ENCODE data around the gene CYFIP2. TPM values are rescaled to one million over a fixed set of nuclear protein-coding genes. Genes with fewer than 3 reads are reported as not detected.
A peak's percentile ranks its signal among the peaks of the same experiment; 100 is the strongest.

Gene CYFIP2
- total RNA-seq, 1 donor from 2014 or later, result 33.3 TPM

- ATAC-seq (no peak), DNase-seq (no peak)
- intact Hi-C loops (cut with micrococcal nuclease), result no loop called here
Observed at GRCh38 chr5:157306692-157307471, 41.0 kb downstream of the CYFIP2 start.

- DNase-seq, result no peak
- intact Hi-C loops (cut with micrococcal nuclease), result no loop called here
Observed at GRCh38 chr5:157308836-157309465, 43.0 kb downstream of the CYFIP2 start.

GRCh38 chr5:157309796-157310195 is 43.9 kb downstream of the CYFIP2 start:
- ATAC-seq (no peak), DNase-seq (no peak)
- intact Hi-C loops (cut with micrococcal nuclease), result loop anchor here (5.0 kb wide), 2 partner anchors 52 to 162 kb away; no protein-coding TSS in a partner anchor

More at GRCh38 chr5:157308836-157309465, 43.0 kb downstream of the CYFIP2 start:
- ATAC-seq, result peak; percentile 29

GRCh38 chr5:157311595-157311994 is 45.7 kb downstream of the CYFIP2 start:
- ATAC-seq, result no peak
- intact Hi-C loops (cut with micrococcal nuclease), result loop anchor here (5.0 kb wide), 2 partner anchors 54 to 164 kb away; no protein-coding TSS in a partner anchor
- no peak for DNase-seq

GRCh38 chr5:157312492-157312891 is 46.6 kb downstream of the CYFIP2 start:
- intact Hi-C loops (cut with micrococcal nuclease), result loop anchor here (5.0 kb wide), 2 partner anchors 55 to 165 kb away; no protein-coding TSS in a partner anchor
- DNase-seq, result no peak

GRCh38 chr5:157322581-157322980 is 56.7 kb downstream of the CYFIP2 start:
- DNase-seq (no peak), ATAC-seq (no peak)
- intact Hi-C loops (cut with micrococcal nuclease), result no loop called here

More at GRCh38 chr5:157312492-157312891, 46.6 kb downstream of the CYFIP2 start:
- peak; percentile 66 for ATAC-seq

- ATAC-seq (no peak), DNase-seq (no peak)
- intact Hi-C loops (cut with micrococcal nuclease), result no loop called here
Observed at GRCh38 chr5:157323107-157323706, 57.3 kb downstream of the CYFIP2 start.

- intact Hi-C loops (cut with micrococcal nuclease), result no loop called here
- ATAC-seq, result no peak
- no peak for DNase-seq
Observed at GRCh38 chr5:157324237-157324636, 58.3 kb downstream of the CYFIP2 start.

GRCh38 chr5:157326440-157327005 is 60.6 kb downstream of the CYFIP2 start:
- intact Hi-C loops (cut with micrococcal nuclease), result no loop called here
- ATAC-seq (no peak), DNase-seq (no peak)

- DNase-seq, result no peak
- ATAC-seq, result no peak
- intact Hi-C loops (cut with micrococcal nuclease), result no loop called here
Observed at GRCh38 chr5:157327771-157328170, 61.8 kb downstream of the CYFIP2 start.

GRCh38 chr5:157328277-157328912 is 62.5 kb downstream of the CYFIP2 start:
- DNase-seq, result peak; percentile 68
- peak; percentile 97 for ATAC-seq
- intact Hi-C loops (cut with micrococcal nuclease), result no loop called here

GRCh38 chr5:157331807-157332206 is 65.9 kb downstream of the CYFIP2 start:
- intact Hi-C loops (cut with micrococcal nuclease), result no loop called here
- no peak for ATAC-seq
- no peak for DNase-seq

GRCh38 chr5:157335534-157336422 is 69.9 kb downstream of the CYFIP2 start:
- DNase-seq, result peak; percentile 50
- intact Hi-C loops (cut with micrococcal nuclease), result no loop called here
- peak; percentile 89 for ATAC-seq

- ATAC-seq, result peak; percentile 33
- intact Hi-C loops (cut with micrococcal nuclease), result no loop called here
- DNase-seq, result no peak
Observed at GRCh38 chr5:157336423-157336744, 70.5 kb downstream of the CYFIP2 start.

GRCh38 chr5:157339409-157339808 is 73.5 kb downstream of the CYFIP2 start:
- DNase-seq, result no peak
- ATAC-seq, result no peak
- intact Hi-C loops (cut with micrococcal nuclease), result no loop called here

- DNase-seq, result peak; percentile 47
- ATAC-seq, result no peak
- intact Hi-C loops (cut with micrococcal nuclease), result no loop called here
Observed at GRCh38 chr5:157342822-157343402, 77.0 kb downstream of the CYFIP2 start.

GRCh38 chr5:157343842-157344790 is 78.2 kb downstream of the CYFIP2 start:
- intact Hi-C loops (cut with micrococcal nuclease), result no loop called here
- DNase-seq (no peak), ATAC-seq (peak; percentile 47)

Data from left ventricle myocardium superior (tissue), 1 donor.